ENCODE measurements around the gene DEPP1. TPM values are rescaled to one million over a fixed set of nuclear protein-coding genes. Genes with fewer than 3 reads are reported as not detected.

Gene DEPP1
- total and polyA plus RNA-seq, 2 of the 13 experiments (the other 11 are each of a cell fraction or from before 2014, with no cell fraction given): 14.8 to 270 TPM

DNA sequence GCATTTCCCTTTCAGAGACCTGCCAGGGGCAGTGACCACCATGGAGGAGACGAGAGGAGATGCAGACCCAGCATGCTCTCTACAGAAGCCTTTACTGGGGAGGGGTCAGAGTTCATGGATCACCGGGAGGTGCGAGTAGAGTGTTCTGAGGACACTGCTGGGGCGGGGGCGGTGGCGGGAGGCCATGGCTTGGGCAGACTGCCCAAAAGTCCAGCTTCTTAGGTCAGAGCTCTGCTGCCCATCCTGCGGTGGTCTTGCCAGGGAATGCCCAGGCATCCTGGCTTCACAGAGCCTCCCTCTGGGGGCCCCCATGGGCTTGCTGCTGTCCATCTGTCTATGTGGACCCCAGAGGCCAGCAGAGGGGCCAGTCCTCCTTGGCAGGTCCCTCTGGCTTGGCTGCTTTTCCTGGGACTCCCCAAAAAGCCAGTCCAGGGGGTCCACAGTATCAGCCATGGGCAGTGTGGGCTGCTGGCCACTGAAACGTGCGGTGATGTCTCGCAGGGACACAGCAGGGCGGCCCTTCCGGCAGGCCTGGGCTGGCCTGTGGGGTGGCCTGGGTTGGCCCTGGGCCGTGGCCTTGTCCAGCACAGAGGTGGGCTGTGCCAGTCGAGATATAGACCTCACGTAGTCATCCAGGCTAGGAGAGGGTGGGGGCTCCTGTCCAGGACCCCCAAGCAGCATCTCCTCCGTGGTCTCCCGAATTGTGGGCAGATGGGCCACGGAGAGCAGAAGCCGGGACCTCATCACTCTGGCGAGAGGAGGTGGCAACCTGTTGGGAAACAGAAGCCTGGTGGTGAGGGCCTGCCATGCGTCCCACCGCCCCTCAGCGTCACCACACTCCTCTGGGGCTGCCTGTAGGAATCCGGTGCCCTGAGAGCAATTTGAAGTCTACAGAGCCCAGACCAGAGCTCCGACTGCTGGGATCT lies 1.1 kb downstream of the DEPP1 start (continued):
- TF ChIP-seq CAMTA2 (CRISPR knock-in tag; IDR thresholded peaks at IDR 0.05; ENCODE audit: borderline replicate concordance): no peak
- TF ChIP-seq, protein P1, sequence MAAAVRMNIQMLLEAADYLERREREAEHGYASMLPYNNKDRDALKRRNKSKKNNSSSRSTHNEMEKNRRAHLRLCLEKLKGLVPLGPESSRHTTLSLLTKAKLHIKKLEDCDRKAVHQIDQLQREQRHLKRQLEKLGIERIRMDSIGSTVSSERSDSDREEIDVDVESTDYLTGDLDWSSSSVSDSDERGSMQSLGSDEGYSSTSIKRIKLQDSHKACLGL (CRISPR knock-in tag; IDR thresholded peaks at IDR 0.05): no peak
- TF ChIP-seq, protein P2, sequence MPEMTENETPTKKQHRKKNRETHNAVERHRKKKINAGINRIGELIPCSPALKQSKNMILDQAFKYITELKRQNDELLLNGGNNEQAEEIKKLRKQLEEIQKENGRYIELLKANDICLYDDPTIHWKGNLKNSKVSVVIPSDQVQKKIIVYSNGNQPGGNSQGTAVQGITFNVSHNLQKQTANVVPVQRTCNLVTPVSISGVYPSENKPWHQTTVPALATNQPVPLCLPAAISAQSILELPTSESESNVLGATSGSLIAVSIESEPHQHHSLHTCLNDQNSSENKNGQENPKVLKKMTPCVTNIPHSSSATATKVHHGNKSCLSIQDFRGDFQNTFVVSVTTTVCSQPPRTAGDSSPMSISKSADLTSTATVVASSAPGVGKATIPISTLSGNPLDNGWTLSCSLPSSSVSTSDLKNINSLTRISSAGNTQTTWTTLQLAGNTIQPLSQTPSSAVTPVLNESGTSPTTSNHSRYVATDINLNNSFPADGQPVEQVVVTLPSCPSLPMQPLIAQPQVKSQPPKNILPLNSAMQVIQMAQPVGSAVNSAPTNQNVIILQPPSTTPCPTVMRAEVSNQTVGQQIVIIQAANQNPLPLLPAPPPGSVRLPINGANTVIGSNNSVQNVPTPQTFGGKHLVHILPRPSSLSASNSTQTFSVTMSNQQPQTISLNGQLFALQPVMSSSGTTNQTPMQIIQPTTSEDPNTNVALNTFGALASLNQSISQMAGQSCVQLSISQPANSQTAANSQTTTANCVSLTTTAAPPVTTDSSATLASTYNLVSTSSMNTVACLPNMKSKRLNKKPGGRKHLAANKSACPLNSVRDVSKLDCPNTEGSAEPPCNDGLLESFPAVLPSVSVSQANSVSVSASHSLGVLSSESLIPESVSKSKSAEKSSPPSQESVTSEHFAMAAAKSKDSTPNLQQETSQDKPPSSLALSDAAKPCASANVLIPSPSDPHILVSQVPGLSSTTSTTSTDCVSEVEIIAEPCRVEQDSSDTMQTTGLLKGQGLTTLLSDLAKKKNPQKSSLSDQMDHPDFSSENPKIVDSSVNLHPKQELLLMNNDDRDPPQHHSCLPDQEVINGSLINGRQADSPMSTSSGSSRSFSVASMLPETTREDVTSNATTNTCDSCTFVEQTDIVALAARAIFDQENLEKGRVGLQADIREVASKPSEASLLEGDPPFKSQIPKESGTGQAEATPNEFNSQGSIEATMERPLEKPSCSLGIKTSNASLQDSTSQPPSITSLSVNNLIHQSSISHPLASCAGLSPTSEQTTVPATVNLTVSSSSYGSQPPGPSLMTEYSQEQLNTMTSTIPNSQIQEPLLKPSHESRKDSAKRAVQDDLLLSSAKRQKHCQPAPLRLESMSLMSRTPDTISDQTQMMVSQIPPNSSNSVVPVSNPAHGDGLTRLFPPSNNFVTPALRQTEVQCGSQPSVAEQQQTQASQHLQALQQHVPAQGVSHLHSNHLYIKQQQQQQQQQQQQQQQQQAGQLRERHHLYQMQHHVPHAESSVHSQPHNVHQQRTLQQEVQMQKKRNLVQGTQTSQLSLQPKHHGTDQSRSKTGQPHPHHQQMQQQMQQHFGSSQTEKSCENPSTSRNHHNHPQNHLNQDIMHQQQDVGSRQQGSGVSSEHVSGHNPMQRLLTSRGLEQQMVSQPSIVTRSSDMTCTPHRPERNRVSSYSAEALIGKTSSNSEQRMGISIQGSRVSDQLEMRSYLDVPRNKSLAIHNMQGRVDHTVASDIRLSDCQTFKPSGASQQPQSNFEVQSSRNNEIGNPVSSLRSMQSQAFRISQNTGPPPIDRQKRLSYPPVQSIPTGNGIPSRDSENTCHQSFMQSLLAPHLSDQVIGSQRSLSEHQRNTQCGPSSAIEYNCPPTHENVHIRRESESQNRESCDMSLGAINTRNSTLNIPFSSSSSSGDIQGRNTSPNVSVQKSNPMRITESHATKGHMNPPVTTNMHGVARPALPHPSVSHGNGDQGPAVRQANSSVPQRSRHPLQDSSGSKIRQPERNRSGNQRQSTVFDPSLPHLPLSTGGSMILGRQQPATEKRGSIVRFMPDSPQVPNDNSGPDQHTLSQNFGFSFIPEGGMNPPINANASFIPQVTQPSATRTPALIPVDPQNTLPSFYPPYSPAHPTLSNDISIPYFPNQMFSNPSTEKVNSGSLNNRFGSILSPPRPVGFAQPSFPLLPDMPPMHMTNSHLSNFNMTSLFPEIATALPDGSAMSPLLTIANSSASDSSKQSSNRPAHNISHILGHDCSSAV (CRISPR knock-in tag; IDR thresholded peaks at IDR 0.05; ENCODE audit: borderline replicate concordance): no peak
- TF ChIP-seq NFIC (IDR thresholded peaks at IDR 0.05; ENCODE audit: low read length): no peak
- 0 out of 2 replicates have a peak, but pooled peaks have one; percentile 35 for TF ChIP-seq HOXA5 (CRISPR knock-in tag; IDR thresholded peaks at IDR 0.05)
- TF ChIP-seq ZNF33A (CRISPR knock-in tag; IDR thresholded peaks at IDR 0.05; ENCODE audit: borderline replicate concordance): peak; percentile 32; the same call in 1 of the 2 replicates
- TF ChIP-seq TCF7L2 (IDR thresholded peaks at IDR 0.05; ENCODE audit: low read depth, low read length): no peak
- no peak for TF ChIP-seq ZKSCAN5 (CRISPR knock-in tag; IDR thresholded peaks at IDR 0.05)
- no peak for TF ChIP-seq KDM5A (IDR thresholded peaks at IDR 0.05; ENCODE audit: borderline replicate concordance, low read length)
- TF ChIP-seq, protein P3, sequence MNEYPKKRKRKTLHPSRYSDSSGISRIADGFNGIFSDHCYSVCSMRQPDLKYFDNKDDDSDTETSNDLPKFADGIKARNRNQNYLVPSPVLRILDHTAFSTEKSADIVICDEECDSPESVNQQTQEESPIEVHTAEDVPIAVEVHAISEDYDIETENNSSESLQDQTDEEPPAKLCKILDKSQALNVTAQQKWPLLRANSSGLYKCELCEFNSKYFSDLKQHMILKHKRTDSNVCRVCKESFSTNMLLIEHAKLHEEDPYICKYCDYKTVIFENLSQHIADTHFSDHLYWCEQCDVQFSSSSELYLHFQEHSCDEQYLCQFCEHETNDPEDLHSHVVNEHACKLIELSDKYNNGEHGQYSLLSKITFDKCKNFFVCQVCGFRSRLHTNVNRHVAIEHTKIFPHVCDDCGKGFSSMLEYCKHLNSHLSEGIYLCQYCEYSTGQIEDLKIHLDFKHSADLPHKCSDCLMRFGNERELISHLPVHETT (CRISPR knock-in tag; conservative IDR thresholded peaks at IDR 0.05): no peak
- no peak for TF ChIP-seq MBD4 (IDR thresholded peaks at IDR 0.05; ENCODE audit: borderline replicate concordance, low read length)
- no peak for TF ChIP-seq DR1 (CRISPR knock-in tag; IDR thresholded peaks at IDR 0.05)
- no peak for TF ChIP-seq ZBTB42 (CRISPR knock-in tag; IDR thresholded peaks at IDR 0.05)
- no peak for TF ChIP-seq FOXK2 (IDR thresholded peaks at IDR 0.05)
- TF ChIP-seq SUZ12 (IDR thresholded peaks at IDR 0.05; ENCODE audit: low read depth, low read length): no peak
- TF ChIP-seq SMAD9 (CRISPR knock-in tag; IDR thresholded peaks at IDR 0.05): no peak
- TF ChIP-seq PHF21A (CRISPR knock-in tag; IDR thresholded peaks at IDR 0.05): no peak
- 0 out of 2 replicates have a peak, but pooled peaks have one; percentile 39 for TF ChIP-seq TEAD2 (CRISPR knock-in tag; IDR thresholded peaks at IDR 0.05)
- TF ChIP-seq, protein P4, sequence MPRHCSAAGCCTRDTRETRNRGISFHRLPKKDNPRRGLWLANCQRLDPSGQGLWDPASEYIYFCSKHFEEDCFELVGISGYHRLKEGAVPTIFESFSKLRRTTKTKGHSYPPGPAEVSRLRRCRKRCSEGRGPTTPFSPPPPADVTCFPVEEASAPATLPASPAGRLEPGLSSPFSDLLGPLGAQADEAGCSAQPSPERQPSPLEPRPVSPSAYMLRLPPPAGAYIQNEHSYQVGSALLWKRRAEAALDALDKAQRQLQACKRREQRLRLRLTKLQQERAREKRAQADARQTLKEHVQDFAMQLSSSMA (CRISPR knock-in tag; IDR thresholded peaks at IDR 0.05): peak; percentile 72; the same call in 1 of the 2 replicates
- TF ChIP-seq CEBPG (CRISPR knock-in tag; IDR thresholded peaks at IDR 0.05): no peak
